Fibroblast of upper back skin (primary cell): Measurements from ENCODE around the gene EPSTI1.

Experiments
- DNase-seq: peaks from one replicate; pipeline ENCODE4 v3.0.0-alpha.2; 2013

EPSTI1 gene

GRCh38 chr13:42970824-42971690 lies 21.0 kb downstream of the EPSTI1 start:
- peak; percentile 59 for DNase-seq

GRCh38 chr13:42969565-42970172 lies 22.4 kb downstream of the EPSTI1 start:
- DNase-seq, result peak; percentile 67

GRCh38 chr13:42968906-42969305 lies 23.1 kb downstream of the EPSTI1 start:
- DNase-seq, result no peak

GRCh38 chr13:42967660-42968059 lies 24.4 kb downstream of the EPSTI1 start:
- DNase-seq, result no peak

GRCh38 chr13:42965281-42965680 lies 26.8 kb downstream of the EPSTI1 start:
- DNase-seq, result no peak

GRCh38 chr13:42964761-42965161 lies 27.3 kb downstream of the EPSTI1 start:
- peak; percentile 72 for DNase-seq

GRCh38 chr13:42959615-42960014 lies 32.4 kb downstream of the EPSTI1 start:
- no peak for DNase-seq

GRCh38 chr13:42957881-42958280 lies 34.2 kb downstream of the EPSTI1 start:
- DNase-seq, result no peak

- no peak for DNase-seq
These were observed 41.9 kb downstream of the EPSTI1 start for GRCh38 chr13:42950181-42950580.

- DNase-seq, result no peak
These were observed 44.1 kb downstream of the EPSTI1 start for GRCh38 chr13:42947925-42948324.

- peak; percentile 62 for DNase-seq
These were observed 45.1 kb downstream of the EPSTI1 start for GRCh38 chr13:42946927-42947326.

GRCh38 chr13:42929886-42930535 lies 62.0 kb downstream of the EPSTI1 start:
- no peak for DNase-seq

GRCh38 chr13:42926555-42926954 lies 65.5 kb downstream of the EPSTI1 start:
- DNase-seq, result peak; percentile 20

GRCh38 chr13:42926043-42926442 lies 66.0 kb downstream of the EPSTI1 start:
- DNase-seq, result no peak

GRCh38 chr13:42925626-42926025 lies 66.4 kb downstream of the EPSTI1 start:
- no peak for DNase-seq

- DNase-seq, result no peak
These were observed 67.7 kb downstream of the EPSTI1 start for GRCh38 chr13:42924344-42924743.

GRCh38 chr13:42907745-42908144 lies 84.3 kb downstream of the EPSTI1 start:
- no peak for DNase-seq

- DNase-seq, result no peak
These were observed 85.8 kb downstream of the EPSTI1 start for GRCh38 chr13:42906257-42906656.

GRCh38 chr13:42905579-42905978 lies 86.5 kb downstream of the EPSTI1 start:
- no peak for DNase-seq

- no peak for DNase-seq
These were observed 92.8 kb downstream of the EPSTI1 start for GRCh38 chr13:42899266-42899665.

- DNase-seq, result no peak
These were observed 96.3 kb downstream of the EPSTI1 start for GRCh38 chr13:42895776-42896175.

- peak; percentile 88 for DNase-seq
These were observed 97.2 kb downstream of the EPSTI1 start for GRCh38 chr13:42894765-42895243.

GRCh38 chr13:42893214-42893671 lies 98.8 kb downstream of the EPSTI1 start:
- DNase-seq, result peak; percentile 95

- DNase-seq, result peak; percentile 80
These were observed 99.3 kb downstream of the EPSTI1 start for GRCh38 chr13:42892760-42893159.
